Spleen (tissue), 11 donors: Measurements from ENCODE around the gene KIDINS220. TPM values are rescaled to one million over a fixed set of nuclear protein-coding genes. Genes with fewer than 3 reads are reported as not detected.

Source experiments
- DNase-seq: peaks from one replicate; pipeline ENCODE4 v3.0.0-alpha.2; 2020
- H3K27ac ChIP-seq, 8 donors: fragments of 200-600 bp; sonication (generic) in 7 of 8; 1 replicate in 4 of 8; 2 replicates in 4 of 8; pipeline versions ENCODE4 v1.5.0 to v1.8.0; 2016 to 2021; ENCODE audit warnings: inconsistent platforms in 4 of 8, mild to moderate bottlenecking in 4 of 8, moderate library complexity in 1 of 8
- H3K27me3 ChIP-seq, 7 donors: fragments of 200-600 bp; sonication (generic) in 6 of 7; replicated peaks in 1 of 7; 1 replicate in 4 of 7; 2 replicates in 3 of 7; pipeline versions ENCODE4 v1.5.0 to v1.8.0; 2016 to 2021; ENCODE audit warnings: inconsistent platforms in 3 of 7, mild to moderate bottlenecking in 1 of 7
- H3K36me3 ChIP-seq, 6 donors: fragments of 200-600 bp; sonication (generic) in 5 of 6; 1 replicate in 4 of 6; 2 replicates in 2 of 6; pipeline versions ENCODE4 v1.5.0 to v1.8.0; 2016 to 2021; ENCODE audit warnings: inconsistent platforms in 2 of 6
- H3K4me1 ChIP-seq, 6 donors: fragments of 200-600 bp; sonication (generic) in 5 of 6; 1 replicate in 3 of 6; 2 replicates in 3 of 6; pipeline versions ENCODE4 v1.5.0 to v1.8.0; 2016 to 2021; ENCODE audit warnings: inconsistent platforms in 3 of 6
- H3K4me3 ChIP-seq, 8 donors: fragments of 200-600 bp; sonication (generic) in 7 of 8; 1 replicate in 4 of 8; 2 replicates in 4 of 8; pipeline versions ENCODE4 v1.5.0 to v1.8.0; 2016 to 2021; ENCODE audit warnings: inconsistent platforms in 4 of 8, mild to moderate bottlenecking in 4 of 8, moderate library complexity in 2 of 8
- H3K9me3 ChIP-seq, 8 donors: fragments of 200-600 bp; sonication (generic) in 7 of 8; 1 replicate in 4 of 8; 2 replicates in 4 of 8; pipeline versions ENCODE4 v1.5.0 to v1.8.0; 2016 to 2021; ENCODE audit warnings: inconsistent platforms in 4 of 8
- CTCF ChIP-seq, 11 experiments: fragments of 200-600 bp in 7 of 11; fragments of 450-650 bp in 4 of 11; sonication (generic) in 4 of 11; IDR thresholded peaks in 8 of 11; conservative IDR thresholded peaks in 3 of 11; 1 replicate in 7 of 11; 2 replicates in 4 of 11; pipeline versions ENCODE4 v1.4.0 to v1.8.0; 2016 to 2021; ENCODE audit warnings: antibody characterized with exemption in 11 of 11, inconsistent platforms in 4 of 11, mild to moderate bottlenecking in 1 of 11
- POLR2A ChIP-seq, 3 donors: fragments of 450-650 bp; IDR thresholded peaks; one replicate each; pipeline ENCODE4 v1.5.1; 2017; ENCODE audit warnings: antibody characterized with exemption in 3 of 3, mild to moderate bottlenecking in 1 of 3
- POLR2AphosphoS5 ChIP-seq, 3 donors: sonication (generic); formaldehyde crosslinking; IDR thresholded peaks; one replicate each; pipeline ENCODE4 v1.5.1; 2017; ENCODE audit warnings: antibody characterized with exemption in 3 of 3
- WGBS, 5 donors: extraction: QIAGEN DNeasy Blood & Tissue Kit in 3 of 5; methylation state at CpG; one replicate each; pipeline versions ENCODE4 v1.1.5 to v1.1.7; 2013 to 2018; 5-methylcytosine and 5-hydroxymethylcytosine counted together
- intact Hi-C: fragments of 100-400 bp; cut with DNase I; formaldehyde crosslinking; loops from one replicate; pipeline ENCODE4 v1.15.0; 2023; ENCODE audit warnings: low total_unique reads
- polyA plus RNA-seq, 3 donors: library from polyadenylated mRNA; stranded (reverse); fragments of 200-250 nt; gene quantifications; one replicate each; pipeline ENCODE4 v1.2.1, GENCODE V29; 2013
- total RNA-seq, 7 donors: library from RNA; depleted of rRNA in 3 of 7; stranded (reverse); fragments of >200 nt in 3 of 7; fragmentation: NEBNext Ultra II Directional in 4 of 7; extraction: Animal tissue kit (Norgen Biotek cat#: 25700) in 4 of 7; gene quantifications; one replicate each; pipeline versions ENCODE4 v1.1.0 to v1.2.1, GENCODE V29; 2016 to 2021
- donor health status: healthy with polysubstance abuse.
- donor health status: DM: no; HTN: no; CAD: no; lungs with moderate emphysema.
- donor health status: DM: no; HTN: no; CAD: no.
- donor health status: Bipolar disorder and iron deficiency.
- donor health status: healthy.
- donor health status: DM: no; HTN: no; CAD: no.
- donor health status: DM: yes; HTN: yes; CAD: no.

KIDINS220 gene
- total and polyA plus RNA-seq, 10 donors, result 6.0 to 84.1 (median 59.0) TPM

- Histone ChIP-seq H3K9me3 (no peaks in the 10 kb centered on the region), H3K27me3 (no peaks in the 10 kb centered on the region), H3K27ac (no peak overlapping the region), H3K36me3 (peaks cover 0 to 46% (median 0%) of the 10 kb centered on the region in 6 donors), H3K4me3 (no peak overlapping the region), H3K4me1 (no peaks in the 10 kb centered on the region)
- intact Hi-C loops, result no loop called here
- DNase-seq, result no peak
- TF ChIP-seq POLR2A (IDR thresholded peaks at IDR 0.05) (no peak), CTCF (IDR thresholded peaks at IDR 0.05 in 8 of 11, conservative IDR thresholded peaks at IDR 0.05 in 3 of 11) (no peak), POLR2AphosphoS5 (IDR thresholded peaks at IDR 0.05) (no peak)
- WGBS, 5 donors, result 70 to 88% (median 79%) methylated on average over 2 of the region's 2 CpGs
Observed at GRCh38 chr2:8860239-8860638, 22.8 kb upstream of the KIDINS220 start.

GRCh38 chr2:8858910-8859309 is 21.5 kb upstream of the KIDINS220 start:
- intact Hi-C loops, result no loop called here
- 70 to 93% (median 73%) methylated on average over 1 of the region's 1 CpG for WGBS, 5 donors
- H3K4me1 ChIP-seq, result no peaks in the 10 kb centered on the region
- no peaks in the 10 kb centered on the region for H3K9me3 ChIP-seq
- TF ChIP-seq POLR2A (IDR thresholded peaks at IDR 0.05), result no peak
- no peak overlapping the region for H3K27ac ChIP-seq
- no peak for DNase-seq
- H3K36me3 ChIP-seq, result peaks cover 0 to 36% (median 0%) of the 10 kb centered on the region in 6 donors
- H3K4me3 ChIP-seq, result no peak overlapping the region
- H3K27me3 ChIP-seq, result no peaks in the 10 kb centered on the region

GRCh38 chr2:8858264-8858663 is 20.9 kb upstream of the KIDINS220 start:
- Histone ChIP-seq H3K4me1 (no peaks in the 10 kb centered on the region), H3K27me3 (no peaks in the 10 kb centered on the region), H3K9me3 (no peaks in the 10 kb centered on the region), H3K27ac (no peak overlapping the region), H3K4me3 (no peak overlapping the region), H3K36me3 (peaks cover 0 to 30% (median 0%) of the 10 kb centered on the region in 6 donors)
- no peak for DNase-seq
- 86 to 92% (median 90%) methylated on average over 7 of the region's 7 CpGs for WGBS, 5 donors
- intact Hi-C loops, result no loop called here
- TF ChIP-seq CTCF (IDR thresholded peaks at IDR 0.05 in 8 of 11, conservative IDR thresholded peaks at IDR 0.05 in 3 of 11), result no peak
- TF ChIP-seq POLR2AphosphoS5 (IDR thresholded peaks at IDR 0.05), result no peak
- TF ChIP-seq POLR2A (IDR thresholded peaks at IDR 0.05), result no peak

GRCh38 chr2:8857709-8858108 is 20.3 kb upstream of the KIDINS220 start:
- 94 to 97% (median 96%) methylated on average over 11 of the region's 11 CpGs for WGBS, 5 donors
- Histone ChIP-seq H3K36me3 (peaks cover 0 to 27% (median 0%) of the 10 kb centered on the region in 6 donors), H3K4me3 (no peak overlapping the region), H3K4me1 (no peaks in the 10 kb centered on the region), H3K27ac (no peak overlapping the region), H3K27me3 (no peaks in the 10 kb centered on the region), H3K9me3 (no peaks in the 10 kb centered on the region)
- TF ChIP-seq POLR2AphosphoS5 (IDR thresholded peaks at IDR 0.05), result no peak
- no peak for TF ChIP-seq POLR2A (IDR thresholded peaks at IDR 0.05)
- no peak for TF ChIP-seq CTCF (IDR thresholded peaks at IDR 0.05 in 8 of 11, conservative IDR thresholded peaks at IDR 0.05 in 3 of 11)
- DNase-seq, result no peak
- intact Hi-C loops, result no loop called here

GRCh38 chr2:8856176-8856575 is 18.8 kb upstream of the KIDINS220 start:
- no peak for DNase-seq
- Histone ChIP-seq H3K4me1 (no peaks in the 10 kb centered on the region), H3K4me3 (no peak overlapping the region), H3K9me3 (no peaks in the 10 kb centered on the region), H3K27ac (no peak overlapping the region), H3K36me3 (peaks cover 0 to 13% (median 0%) of the 10 kb centered on the region in 6 donors), H3K27me3 (no peaks in the 10 kb centered on the region)
- 83 to 93% (median 89%) methylated on average over 2 of the region's 2 CpGs for WGBS, 5 donors
- TF ChIP-seq POLR2A (IDR thresholded peaks at IDR 0.05), result no peak
- no peak for TF ChIP-seq POLR2AphosphoS5 (IDR thresholded peaks at IDR 0.05)
- no peak for TF ChIP-seq CTCF (IDR thresholded peaks at IDR 0.05 in 8 of 11, conservative IDR thresholded peaks at IDR 0.05 in 3 of 11)
- intact Hi-C loops, result no loop called here
